ENCODE data around the gene POLR2L.

GRCh38 chr11:856397-856796, 14.1 kb upstream of the POLR2L start:
- no peak for TF ChIP-seq CTCF (IDR thresholded peaks at IDR 0.05)
- TF ChIP-seq POLR2A (IDR thresholded peaks at IDR 0.05) = no peak

Data from uterus (tissue), 2 donors.